Ishikawa (cell line): Measurements from ENCODE around the gene GOLT1A.

Experiments
- CEBPB ChIP-seq: IDR thresholded peaks from 2 replicates; pipeline ENCODE4 v1.6.1; 2012
- CREB1 ChIP-seq: IDR thresholded peaks from 2 replicates; pipeline ENCODE4 v1.6.1; 2012; ENCODE audit warnings: low read depth
- EGR1 ChIP-seq: IDR thresholded peaks from 2 replicates; pipeline ENCODE4 v1.6.1; 2012
- EP300 ChIP-seq: IDR thresholded peaks from 2 replicates; pipeline ENCODE4 v1.6.1; 2012; ENCODE audit warnings: borderline replicate concordance
- FOXM1 ChIP-seq: IDR thresholded peaks from 2 replicates; pipeline ENCODE4 v1.6.1; 2012; ENCODE audit warnings: low read depth, borderline replicate concordance
- MAX ChIP-seq: IDR thresholded peaks from 2 replicates; pipeline ENCODE4 v1.6.1; 2012
- NFIC ChIP-seq: IDR thresholded peaks from 2 replicates; pipeline ENCODE4 v1.6.1; 2012
- RAD21 ChIP-seq: IDR thresholded peaks from 2 replicates; pipeline ENCODE4 v1.6.1; 2012; ENCODE audit warnings: low read depth
- REST ChIP-seq: IDR thresholded peaks from 2 replicates; pipeline ENCODE4 v1.6.1; 2012; ENCODE audit warnings: low read depth, mild to moderate bottlenecking
- TAF1 ChIP-seq: IDR thresholded peaks from 2 replicates; pipeline ENCODE4 v1.6.1; 2012; ENCODE audit warnings: low read depth, mild to moderate bottlenecking
- TCF12 ChIP-seq: IDR thresholded peaks from 2 replicates; pipeline ENCODE4 v1.6.1; 2012; ENCODE audit warnings: low read depth
- TEAD4 ChIP-seq: IDR thresholded peaks from 2 replicates; pipeline ENCODE4 v1.6.1; 2012
- USF1 ChIP-seq: IDR thresholded peaks from 2 replicates; pipeline ENCODE4 v1.6.1; 2012
- YY1 ChIP-seq: IDR thresholded peaks from 2 replicates; pipeline ENCODE4 v1.6.1; 2012; ENCODE audit warnings: low read depth
- ZBTB7A ChIP-seq: IDR thresholded peaks from 2 replicates; pipeline ENCODE4 v1.6.1; 2012; ENCODE audit warnings: low read depth

Gene GOLT1A

GRCh38 chr1:204230211-204230610, 16.4 kb upstream of the GOLT1A start:
- TF ChIP-seq REST (no peak), NFIC (no peak), EP300 (no peak), USF1 (no peak), MAX (no peak), RAD21 (no peak), FOXM1 (no peak), TEAD4 (no peak), TCF12 (no peak), CREB1 (no peak), TAF1 (no peak)

GRCh38 chr1:204228896-204229295, 15.1 kb upstream of the GOLT1A start:
- TF ChIP-seq EGR1 (no peak), CREB1 (no peak), TEAD4 (no peak), FOXM1 (no peak), MAX (no peak), CEBPB (no peak), TCF12 (no peak)

- TF ChIP-seq EGR1 (no peak), CREB1 (no peak), CEBPB (no peak), TCF12 (no peak), TAF1 (no peak), FOXM1 (no peak), EP300 (no peak), NFIC (no peak), REST (no peak), USF1 (no peak), ZBTB7A (no peak), TEAD4 (no peak), YY1 (no peak), RAD21 (no peak), MAX (no peak)
Measured at GRCh38 chr1:204227996-204228785, 14.4 kb upstream of the GOLT1A start.

- TF ChIP-seq ZBTB7A (no peak), CEBPB (no peak), CREB1 (no peak), YY1 (no peak), MAX (no peak), TAF1 (no peak), FOXM1 (no peak), NFIC (no peak), TEAD4 (no peak), EP300 (no peak), RAD21 (no peak)
Measured at GRCh38 chr1:204227351-204227750, 13.6 kb upstream of the GOLT1A start.

- TF ChIP-seq MAX (no peak), NFIC (no peak), TEAD4 (peak; percentile 6; the same call in 1 of the 2 replicates), TCF12 (no peak)
Measured at GRCh38 chr1:204225841-204226735, 12.3 kb upstream of the GOLT1A start.
